ENCODE data around the gene ATOH8.
"Not testable (repeated sequence)": the region's sequence is repeated elsewhere in the genome, so short reads cannot be mapped to it uniquely, and the experiment has no call there.

Gene ATOH8

GRCh38 chr2:85806358-85807118, 52.7 kb downstream of the ATOH8 start:
- DNase-seq = peak; percentile 17

- no peak for DNase-seq
Observed at GRCh38 chr2:85807756-85808155, 54.0 kb downstream of the ATOH8 start.

- no peak for DNase-seq
Observed at GRCh38 chr2:85810371-85811179, 56.8 kb downstream of the ATOH8 start.

GRCh38 chr2:85811180-85812093, 57.6 kb downstream of the ATOH8 start:
- DNase-seq = no peak

- DNase-seq = no peak
Observed at GRCh38 chr2:85812094-85812735, 58.4 kb downstream of the ATOH8 start.

- DNase-seq = no peak
Observed at GRCh38 chr2:85813211-85813981, 59.6 kb downstream of the ATOH8 start.

- DNase-seq = peak; percentile 89
Observed at GRCh38 chr2:85813982-85814801, 60.4 kb downstream of the ATOH8 start.

GRCh38 chr2:85814802-85815550, 61.2 kb downstream of the ATOH8 start:
- no peak for DNase-seq

- no peak for DNase-seq
Observed at GRCh38 chr2:85819811-85820510, 66.2 kb downstream of the ATOH8 start.

- no peak for DNase-seq
Observed at GRCh38 chr2:85822766-85823165, 69.0 kb downstream of the ATOH8 start.

- no peak for DNase-seq
Observed at GRCh38 chr2:85823951-85824350, 70.2 kb downstream of the ATOH8 start.

GRCh38 chr2:85826990-85827878, 73.4 kb downstream of the ATOH8 start:
- DNase-seq = peak; percentile 87

- DNase-seq = no peak
Observed at GRCh38 chr2:85827879-85828569, 74.2 kb downstream of the ATOH8 start.

- no peak for DNase-seq
Observed at GRCh38 chr2:85828725-85829124, 74.9 kb downstream of the ATOH8 start.

GRCh38 chr2:85829394-85829793, 75.6 kb downstream of the ATOH8 start:
- not testable (repeated sequence) for DNase-seq

GRCh38 chr2:85830645-85831044, 76.9 kb downstream of the ATOH8 start:
- DNase-seq = no peak

GRCh38 chr2:85831735-85832134, 77.9 kb downstream of the ATOH8 start:
- DNase-seq = no peak

GRCh38 chr2:85834466-85834865, 80.7 kb downstream of the ATOH8 start:
- DNase-seq = no peak

All from hematopoietic multipotent progenitor cell treated with erythropoietin and hydrocortisone succinate and interleukin-3 and kit ligand, for 4 days (in vitro differentiated cells).